Endothelial cell of umbilical vein (primary cell): ENCODE measurements around the gene TMEM250. TPM values are rescaled to one million over a fixed set of nuclear protein-coding genes. Genes with fewer than 3 reads are reported as not detected.

Experiments
- BruUV-seq: library from RNA; stranded (reverse); fragments of 400-500 nt; replicated peaks from 2 replicates; lab custom pipeline; 2021; lab: Mats Ljungman, UMichigan
- CTCF ChIA-PET: fragments of 300-600, 350-600 bp; sonication (Branson Sonifier 250); formaldehyde crosslinking; loops from one replicate; lab custom pipeline; 2021; ENCODE audit warnings: antibody characterized with exemption, inconsistent platforms; lab: Charles Lee
- POLR2A ChIA-PET: fragments of 300-600, 350-600 bp; sonication (Branson Sonifier 250); formaldehyde crosslinking; loops from one replicate; lab custom pipeline; 2021; ENCODE audit warnings: antibody characterized with exemption, inconsistent platforms; lab: Charles Lee
- DNase-seq: peaks from one replicate; pipeline ENCODE4 v3.0.0-alpha.2; 2011; ENCODE audit warnings: low read depth, low spot score
- FAIRE-seq: peaks from 2 replicates; lab custom pipeline; 2011; peaks lifted over from hg19 to GRCh38; lab: Jason Lieb, UNC
- H2AFZ ChIP-seq: 2 replicates; pipeline ENCODE4 v1.6.0; 2012; ENCODE audit warnings: low read depth, low read length, control low read depth, inconsistent platforms
- H3K27ac ChIP-seq: 2 replicates; pipeline ENCODE4 v1.5.1; 2011; ENCODE audit warnings: low read depth, mild to moderate bottlenecking, control low read depth, low read length, moderate library complexity; ENCODE audit not compliant: insufficient read depth
- H3K27me3 ChIP-seq, 2 experiments: 2 replicates each; pipeline versions ENCODE4 v1.6.0 to v1.6.1; 2011; ENCODE audit warnings: low read length in 2 of 2, mixed read lengths in 1 of 2; ENCODE audit not compliant: control insufficient read depth in 2 of 2, insufficient read depth in 2 of 2
- H3K36me3 ChIP-seq, 2 experiments: 2 replicates in 1 of 2; 3 replicates in 1 of 2; pipeline ENCODE4 v1.5.1; 2011; ENCODE audit warnings: low read length in 2 of 2, mild to moderate bottlenecking in 1 of 2, moderate library complexity in 1 of 2; ENCODE audit not compliant: control insufficient read depth in 2 of 2, insufficient read depth in 2 of 2; ENCODE audit errors: extremely low read depth in 1 of 2
- H3K4me1 ChIP-seq: 3 replicates; pipeline ENCODE4 v1.5.1; 2011; ENCODE audit warnings: mild to moderate bottlenecking, low read length; ENCODE audit not compliant: control insufficient read depth, insufficient read depth; ENCODE audit errors: extremely low read depth
- H3K4me2 ChIP-seq: 2 replicates; pipeline ENCODE4 v1.6.1; 2011; ENCODE audit warnings: low read length, control low read depth, mixed read lengths; ENCODE audit not compliant: insufficient read depth
- H3K4me3 ChIP-seq, 3 experiments: fragments of 200-600 bp in 1 of 3; sonication (generic), shearing (Covaris generic) in 1 of 3; replicated peaks in 1 of 3; 2 replicates each; pipeline ENCODE4 v1.5.1; 2011 to 2016; ENCODE audit warnings: control low read depth in 3 of 3, low read length in 3 of 3, mild to moderate bottlenecking in 2 of 3, inconsistent platforms in 1 of 3, low read depth in 1 of 3, moderate library complexity in 1 of 3; ENCODE audit not compliant: insufficient read depth in 1 of 3
- H3K79me2 ChIP-seq: 2 replicates; pipeline ENCODE4 v1.6.0; 2012; ENCODE audit warnings: low read length, inconsistent platforms; ENCODE audit not compliant: control insufficient read depth, insufficient read depth
- H3K9ac ChIP-seq: replicated peaks from 2 replicates; pipeline ENCODE3; 2011; ENCODE audit warnings: low read length, control low read depth; ENCODE audit not compliant: insufficient read depth; ENCODE audit errors: extremely low read depth
- H3K9me1 ChIP-seq: replicated peaks from 3 replicates; pipeline ENCODE4 v1.6.0; 2011; ENCODE audit warnings: mild to moderate bottlenecking, low read length; ENCODE audit not compliant: control insufficient read depth, insufficient read depth; ENCODE audit errors: extremely low read depth
- H3K9me3 ChIP-seq: replicated peaks from 2 replicates; pipeline ENCODE4 v1.5.1; 2012; ENCODE audit warnings: low read length, inconsistent platforms; ENCODE audit not compliant: control insufficient read depth, insufficient read depth
- H4K20me1 ChIP-seq: replicated peaks from 2 replicates; pipeline ENCODE3; 2011; ENCODE audit warnings: mild to moderate bottlenecking, low read length; ENCODE audit not compliant: control insufficient read depth, insufficient read depth; ENCODE audit errors: extremely low read depth
- CTCF ChIP-seq, 2 donors: IDR thresholded peaks; 1 replicate in 1 of 2; 2 replicates in 1 of 2; pipeline ENCODE4 v1.5.1; 2011; ENCODE audit warnings: low read length in 2 of 2, mild to moderate bottlenecking in 2 of 2, moderate library complexity in 2 of 2, control low read depth in 1 of 2, inconsistent platforms in 1 of 2, low read depth in 1 of 2; ENCODE audit not compliant: insufficient read depth in 1 of 2; ENCODE audit errors: extremely low read depth in 1 of 2
- EZH2 ChIP-seq: IDR thresholded peaks from 2 replicates; pipeline ENCODE4 v1.6.1; 2012; ENCODE audit warnings: borderline replicate concordance, low read depth, mild to moderate bottlenecking, moderate library complexity, low read length, inconsistent platforms; ENCODE audit not compliant: severe bottlenecking
- FOS ChIP-seq: IDR thresholded peaks from 2 replicates; pipeline ENCODE4 v1.6.1; 2011; ENCODE audit warnings: mild to moderate bottlenecking, low read length, moderate library complexity, borderline replicate concordance; ENCODE audit not compliant: insufficient read depth
- GATA2 ChIP-seq: IDR thresholded peaks from 2 replicates; pipeline ENCODE4 v1.7.0; 2011; ENCODE audit warnings: low read depth, mild to moderate bottlenecking, moderate library complexity, mixed read lengths, low read length; ENCODE audit not compliant: insufficient read length, insufficient read depth
- JUN ChIP-seq: IDR thresholded peaks from 2 replicates; pipeline ENCODE4 v1.6.1; 2011; ENCODE audit warnings: borderline replicate concordance, low read depth; ENCODE audit not compliant: insufficient read length, insufficient read depth
- MAX ChIP-seq: IDR thresholded peaks from 2 replicates; pipeline ENCODE4 v1.6.1; 2011; ENCODE audit not compliant: insufficient read depth, insufficient read length
- MYC ChIP-seq: IDR thresholded peaks from one replicate; pipeline ENCODE4 v1.6.1; 2011; ENCODE audit warnings: mild to moderate bottlenecking, low read depth, low read length
- POLR2A ChIP-seq: IDR thresholded peaks from 2 replicates; pipeline ENCODE4 v1.6.1; 2012; ENCODE audit warnings: low read depth, mild to moderate bottlenecking, control low read depth, low read length
- POLR2AphosphoS5 ChIP-seq: IDR thresholded peaks from 2 replicates; pipeline ENCODE4 v1.6.1; 2012; ENCODE audit warnings: low read depth, mild to moderate bottlenecking, control low read depth, low read length, moderate library complexity; ENCODE audit not compliant: insufficient read depth
- dilution Hi-C: fragments of 300-500 bp; cut with MboI; formaldehyde crosslinking; loops from one replicate; pipeline ENCODE4 v1.15.0; 2019; ENCODE audit warnings: low sequenced_read_pairs; ENCODE audit not compliant: extremely low pct_ligation_motif_present
- intact Hi-C: fragments of 100-400 bp; cut with micrococcal nuclease; formaldehyde crosslinking; loops from one replicate; pipeline ENCODE4 v1.10.0; 2022
- polyA plus RNA-seq, 4 experiments: library from polyadenylated mRNA; depleted of rRNA in 3 of 4; stranded (reverse) in 3 of 4; unstranded in 1 of 4; fragments of >200 nt; gene quantifications; 2 replicates each; pipeline versions ENCODE4 v1.2.1 to v1.2.3, GENCODE V29; 2011 to 2012; ENCODE audit warnings: missing spikeins in 1 of 4
- total RNA-seq: library from RNA; stranded (reverse); gene quantifications from 2 replicates; pipeline ENCODE4 v1.2.3, GENCODE V29; 2021

TMEM250 gene
- total and polyA plus RNA-seq, 2 donors (not counting 3 experiments of a cell fraction or from before 2014, with no cell fraction given) = 24.9 to 49.9 TPM

- H3K9me1 ChIP-seq = no peaks in the 10 kb centered on the region
- ChIA-PET CTCF (interaction anchor here (0.9 kb wide), 1 partner anchor 9 kb away, joined by 3 read pairs; no protein-coding TSS in a partner anchor), POLR2A (no interaction called here)
- no peak overlapping the region for H3K4me3 ChIP-seq
- dilution Hi-C loops (no loop called here), intact Hi-C loops (no loop called here)
- no peak overlapping the region for H3K9ac ChIP-seq
- TF ChIP-seq EZH2 = no peak
- no peak for TF ChIP-seq MAX
- TF ChIP-seq MYC = no peak
- TF ChIP-seq POLR2AphosphoS5 = no peak
- TF ChIP-seq CTCF (IDR thresholded peaks at IDR 0.05; ENCODE audit: extremely low read depth in 1 of 2, insufficient read depth in 1 of 2, low read depth in 1 of 2, low read length in 2 of 2) = no peak
- no peak for TF ChIP-seq GATA2
- TF ChIP-seq FOS = no peak
- no peak for TF ChIP-seq POLR2A
- TF ChIP-seq JUN = no peak
- H4K20me1 ChIP-seq = no peaks in the 10 kb centered on the region
- H3K4me2 ChIP-seq = no peak overlapping the region
- H2AFZ ChIP-seq = no peak overlapping the region
- DNase-seq (no peak), FAIRE-seq (no peak)
- H3K4me1 ChIP-seq = peaks cover 4% of the 10 kb centered on the region
- H3K36me3 ChIP-seq = no peaks in the 10 kb centered on the region
- no peaks in the 10 kb centered on the region for H3K79me2 ChIP-seq
- no TSS peak for BruUV-seq
- peaks cover 25 to 28% of the 10 kb centered on the region in 2 experiments for H3K27me3 ChIP-seq
- no peaks in the 10 kb centered on the region for H3K9me3 ChIP-seq
- no peak overlapping the region for H3K27ac ChIP-seq
Observed at GRCh38 chr9:136135326-136136126, 16.9 kb upstream of the TMEM250 start.
